Endothelial cell of hepatic sinusoid (primary cell): ENCODE data around the gene LIFR.

ENCODE experiments used
- in situ Hi-C: cut with HindIII; loops from 2 replicates; pipeline ENCODE4 v1.10.0; 2017; ENCODE audit warnings: low sequenced_read_pairs

Gene LIFR

DNA sequence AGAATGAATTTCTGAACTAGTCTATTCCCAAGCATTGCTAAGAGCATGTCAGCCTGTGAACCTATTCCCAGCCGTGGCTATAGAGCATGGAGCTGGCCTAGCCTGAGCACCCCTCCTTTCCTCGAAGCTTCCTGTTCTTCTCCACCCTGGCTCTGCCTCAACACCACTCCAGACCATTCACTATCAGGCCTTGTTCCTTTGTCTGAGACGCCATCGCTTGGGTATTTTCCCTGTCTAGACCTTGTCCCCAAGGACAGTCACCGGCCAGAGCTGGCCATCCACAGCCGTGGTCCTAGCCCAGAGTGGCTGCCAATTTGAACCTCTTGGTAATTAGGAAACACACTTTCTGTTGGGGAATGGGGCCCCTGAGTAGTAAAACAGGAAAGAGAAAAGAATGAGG is 105.8 kb downstream of the LIFR start:
- in situ Hi-C loops = loop anchor here (5.0 kb wide), 1 partner anchor 53 kb away; no protein-coding TSS in a partner anchor

DNA sequence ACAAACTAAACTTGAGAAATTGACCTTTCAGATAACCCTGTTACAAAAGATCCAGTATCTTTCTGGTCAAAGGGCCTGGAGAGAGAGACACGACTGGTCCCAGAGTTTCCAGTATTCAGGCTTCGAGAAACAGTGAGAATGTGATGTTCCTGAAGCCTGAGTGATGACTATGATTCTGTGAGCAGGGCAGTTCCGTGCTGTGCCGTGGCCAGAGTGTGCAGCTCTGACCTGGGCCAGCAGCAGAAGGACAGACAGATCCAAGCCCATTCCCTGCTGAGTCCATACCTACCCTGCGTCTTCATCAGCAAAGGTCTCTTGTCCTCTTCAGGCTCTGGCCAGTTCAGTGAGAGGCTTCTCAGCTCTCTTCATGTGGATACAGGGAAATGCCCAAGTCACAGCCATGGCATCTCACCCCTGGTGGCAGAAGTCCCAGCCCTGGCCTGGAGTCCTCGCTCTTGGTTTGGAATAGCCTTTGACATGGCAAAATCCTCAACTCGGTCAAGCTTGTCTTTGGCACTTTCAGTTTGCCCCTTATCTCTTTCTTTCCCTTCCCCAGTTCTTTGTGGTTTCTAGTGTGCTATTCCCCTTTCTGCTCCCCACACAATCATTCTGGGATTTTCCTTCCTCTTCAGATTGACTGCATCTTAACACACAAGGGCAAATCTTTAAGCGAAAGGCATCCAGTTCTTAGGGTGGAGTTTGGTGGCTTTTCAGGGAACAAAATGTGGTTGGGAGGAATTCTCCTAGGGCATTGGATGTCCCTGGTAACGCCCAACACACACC is 107.7 kb downstream of the LIFR start:
- in situ Hi-C loops = loop anchor here (25.0 kb wide), 1 partner anchor 214 kb away; no protein-coding TSS in a partner anchor

DNA sequence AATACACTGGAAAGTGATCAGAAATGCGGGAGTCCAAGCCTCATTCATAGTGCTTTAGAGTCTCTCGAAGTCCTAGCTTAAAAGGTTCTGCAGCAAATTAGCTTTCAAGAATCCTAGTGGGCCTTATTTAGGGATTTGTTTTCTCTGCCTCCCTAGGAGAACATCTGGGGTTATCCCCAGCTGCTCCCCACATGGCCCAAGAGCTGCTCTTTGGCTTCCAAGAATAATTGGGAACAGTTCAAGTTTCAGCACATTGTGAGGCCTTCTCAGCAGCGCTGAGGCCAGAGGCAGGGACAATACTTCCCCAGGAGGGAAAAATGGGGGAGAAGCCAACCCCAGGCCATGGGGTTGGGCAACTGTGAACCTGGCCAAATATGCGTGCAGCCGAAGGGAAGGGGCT is 108.7 kb downstream of the LIFR start:
- in situ Hi-C loops = loop anchor here (25.0 kb wide), 1 partner anchor 215 kb away; no protein-coding TSS in a partner anchor

DNA sequence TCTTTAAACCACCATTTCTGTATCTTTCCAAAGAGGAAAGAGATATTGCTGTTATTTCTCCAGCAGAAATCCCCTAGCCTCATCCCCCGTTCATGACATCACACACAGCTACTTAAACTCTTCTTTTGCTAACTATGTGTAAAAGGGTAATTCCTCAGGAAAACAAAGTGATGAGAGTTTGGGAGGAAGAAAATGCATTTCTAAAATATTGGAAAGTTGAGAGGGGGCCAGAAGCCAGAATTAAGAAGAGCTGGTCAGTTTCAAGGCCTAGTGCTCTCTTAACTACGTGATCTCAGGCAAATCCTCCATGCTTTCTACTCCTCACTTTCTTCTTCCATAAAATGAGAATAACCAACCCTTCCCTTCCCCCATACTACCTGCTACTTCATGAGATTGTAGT is 109.4 kb downstream of the LIFR start:
- in situ Hi-C loops = loop anchor here (25.0 kb wide), 1 partner anchor 215 kb away; no protein-coding TSS in a partner anchor

DNA sequence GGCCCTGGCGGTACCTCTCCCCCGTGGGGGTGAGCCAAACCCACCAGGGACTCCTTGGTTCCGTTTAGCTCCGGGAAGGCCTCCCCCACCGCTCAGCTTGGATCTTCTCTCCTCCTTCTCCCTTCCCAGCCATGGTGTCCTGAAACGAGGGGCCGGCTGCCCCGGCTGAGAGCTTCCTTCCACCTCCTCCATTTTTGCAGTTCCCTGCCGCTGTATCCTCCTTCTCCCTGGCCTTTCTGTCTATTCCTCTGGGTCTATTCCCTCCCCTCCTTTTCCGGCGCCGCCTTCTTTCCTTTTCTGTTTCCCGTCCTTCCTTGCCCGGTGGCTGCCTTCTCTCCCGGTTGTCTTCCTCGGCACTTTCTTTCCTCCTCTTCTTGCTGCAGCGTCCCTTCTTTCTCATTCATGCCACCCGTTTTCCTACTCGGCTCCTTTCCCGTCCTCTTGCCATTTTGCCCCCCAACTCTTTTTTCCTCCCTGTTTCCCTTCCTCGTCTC is 110.4 kb downstream of the LIFR start:
- in situ Hi-C loops = loop anchor here (25.0 kb wide), 1 partner anchor 216 kb away; no protein-coding TSS in a partner anchor

DNA sequence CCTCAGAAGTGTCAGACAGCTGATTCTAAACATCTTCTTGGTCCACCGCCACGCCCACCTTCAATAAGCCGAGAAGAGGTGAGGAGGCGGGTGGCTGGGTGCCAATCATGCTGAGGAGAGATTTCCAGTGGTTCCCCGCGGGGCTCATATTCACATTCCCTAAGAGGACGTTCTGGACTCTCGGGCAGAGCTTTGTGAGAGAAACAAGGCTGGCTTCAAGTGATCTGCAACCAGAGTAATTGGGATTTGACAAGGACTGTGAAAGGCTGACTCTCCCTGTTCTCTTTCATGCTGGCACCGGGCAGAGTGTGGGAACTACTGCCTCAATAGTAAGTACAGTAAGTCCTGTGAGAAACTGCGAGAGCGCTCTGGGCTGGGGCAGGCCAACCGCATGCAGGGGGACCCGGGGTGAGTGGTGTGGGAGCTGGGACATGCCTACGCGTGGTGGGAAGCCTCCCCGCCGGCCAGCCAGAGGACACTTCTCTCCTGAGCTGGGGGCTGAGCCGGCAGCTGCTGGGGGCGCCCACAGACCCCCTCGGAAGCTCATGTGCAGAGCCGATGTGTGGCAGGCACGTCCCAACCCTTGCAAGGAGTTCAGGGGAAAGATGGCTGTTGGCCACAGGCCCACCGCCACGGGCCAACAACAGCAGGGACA is 110.9 kb downstream of the LIFR start:
- in situ Hi-C loops = loop anchor here (25.0 kb wide), 1 partner anchor 217 kb away; no protein-coding TSS in a partner anchor

DNA sequence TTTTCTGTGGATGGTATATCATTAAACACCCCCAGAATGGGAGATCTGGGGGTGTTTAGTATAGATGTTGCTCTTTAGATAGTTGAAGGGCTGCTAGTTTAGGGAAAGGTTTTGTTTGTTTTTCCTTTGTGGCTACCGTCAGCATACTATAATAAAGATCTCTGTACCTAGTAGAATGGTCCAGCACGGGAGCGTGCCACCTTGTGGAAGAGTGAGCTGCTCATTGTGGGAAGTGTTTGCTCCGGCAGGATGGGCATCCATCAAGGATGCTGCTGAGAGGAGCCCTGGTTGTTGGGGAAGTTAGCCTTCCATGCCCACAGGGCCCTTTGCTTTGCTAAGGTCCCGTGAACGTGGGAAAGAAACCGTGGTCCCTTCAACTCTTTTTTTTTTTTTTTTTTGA is 113.1 kb downstream of the LIFR start:
- in situ Hi-C loops = loop anchor here (5.0 to 25.0 kb wide), 2 partner anchors 99 to 219 kb away; no protein-coding TSS in a partner anchor

DNA sequence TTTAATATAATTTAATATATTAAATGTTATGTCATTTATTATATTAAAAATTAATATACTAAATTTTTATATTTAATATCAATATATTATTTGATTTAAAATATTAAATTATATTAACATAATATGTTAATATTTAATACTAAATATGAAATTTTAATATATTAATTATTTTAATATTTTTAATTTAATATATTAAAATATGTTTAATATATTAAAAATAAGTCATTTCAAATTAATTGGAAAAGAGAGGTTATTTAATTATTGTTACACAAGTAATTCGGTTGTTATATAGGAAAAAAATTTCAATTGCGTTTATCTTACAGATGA is 114.2 kb downstream of the LIFR start:
- in situ Hi-C loops = loop anchor here (5.0 to 25.0 kb wide), 2 partner anchors 100 to 220 kb away; no protein-coding TSS in a partner anchor

DNA sequence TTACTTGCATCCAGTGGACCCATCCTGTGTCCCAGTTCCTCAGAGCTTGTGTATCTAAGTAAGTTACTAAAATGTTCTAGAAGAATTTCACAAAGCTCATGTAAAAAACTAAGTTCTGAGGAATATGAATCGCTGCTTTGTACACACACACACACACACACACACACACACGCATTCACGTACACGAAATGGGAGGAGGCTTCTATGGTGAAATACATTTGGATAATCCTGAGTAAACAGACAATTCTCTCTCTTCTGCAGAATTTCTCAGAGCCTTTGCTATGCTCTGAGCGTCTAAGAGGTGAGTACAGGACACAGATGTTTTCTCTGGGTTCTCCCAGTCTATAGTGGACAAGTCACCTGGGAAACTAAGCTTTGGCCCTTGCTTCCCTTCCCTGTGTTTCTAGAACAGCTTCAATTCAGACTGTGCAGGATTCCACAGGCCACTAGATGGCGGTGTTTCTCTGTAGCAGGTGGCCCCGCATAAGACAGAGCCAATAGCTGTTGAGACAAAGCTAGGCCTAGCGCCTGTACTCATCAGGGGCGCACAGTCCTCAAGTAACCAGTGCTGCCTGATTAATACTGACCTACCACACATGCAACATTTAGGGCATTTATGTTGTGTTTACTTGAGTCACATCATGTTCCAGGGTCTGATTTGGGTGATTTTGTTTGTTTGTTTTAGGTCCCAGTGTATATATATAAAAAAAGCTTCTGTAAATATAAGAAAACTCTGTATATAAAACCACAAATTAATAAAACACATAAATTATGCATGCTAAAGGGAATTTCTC is 114.8 kb downstream of the LIFR start:
- in situ Hi-C loops = loop anchor here (5.0 to 25.0 kb wide), 2 partner anchors 101 to 221 kb away; no protein-coding TSS in a partner anchor

DNA sequence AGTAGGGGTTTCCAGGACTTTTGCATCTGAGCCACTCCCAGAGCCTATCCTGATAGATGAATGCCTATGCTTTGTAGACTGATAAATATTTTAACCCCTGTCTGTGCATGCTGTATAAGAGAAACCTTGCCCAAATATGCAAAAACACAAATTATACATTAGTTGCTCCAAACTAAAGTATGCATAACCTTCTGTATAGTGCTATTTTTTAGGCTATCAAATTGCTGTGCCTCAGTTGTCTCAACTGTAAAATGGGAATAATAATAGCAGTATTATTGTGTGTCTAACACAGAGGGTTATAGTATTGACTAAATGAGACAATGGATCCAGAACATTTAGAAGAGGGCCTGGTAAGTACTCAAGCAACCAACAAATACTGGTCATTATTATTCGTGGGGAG is 117.7 kb downstream of the LIFR start:
- in situ Hi-C loops = loop anchor here (5.0 to 25.0 kb wide), 2 partner anchors 224 to 369 kb away; no protein-coding TSS in a partner anchor

DNA sequence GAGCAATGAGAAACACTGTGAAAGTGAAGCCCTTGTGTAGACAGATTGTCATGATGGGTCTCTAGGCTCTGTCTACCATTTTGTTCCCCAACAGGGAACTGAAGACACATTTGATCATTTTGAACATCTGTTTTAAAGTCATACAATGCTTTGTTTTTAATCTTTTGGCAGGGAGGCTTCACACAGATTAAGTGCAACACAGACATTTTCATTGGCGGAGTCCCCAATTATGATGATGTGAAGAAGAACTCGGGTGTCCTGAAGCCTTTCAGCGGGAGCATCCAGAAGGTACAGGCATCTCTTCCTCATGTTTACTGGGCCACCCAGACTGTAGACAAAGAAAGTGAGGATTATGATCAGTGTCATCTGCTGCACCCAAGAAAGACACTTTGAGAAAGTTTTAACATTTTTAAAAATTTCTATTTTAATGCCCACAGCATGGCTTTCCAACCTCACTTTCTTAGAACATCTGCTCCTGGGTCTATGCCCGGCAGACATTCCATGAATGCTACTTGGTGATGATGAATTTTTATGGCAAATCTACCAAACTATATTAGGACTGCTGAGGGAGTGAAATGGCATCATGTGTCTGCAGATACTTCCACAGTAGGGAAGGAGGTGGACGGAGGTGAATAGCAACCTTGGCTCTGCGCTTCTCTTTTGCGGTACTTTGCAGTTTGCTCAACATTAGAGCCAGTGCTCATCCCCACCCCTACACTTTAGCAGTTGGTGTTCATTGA is 121.3 kb downstream of the LIFR start:
- in situ Hi-C loops = loop anchor here (5.0 to 25.0 kb wide), 2 partner anchors 227 to 372 kb away; no protein-coding TSS in a partner anchor

DNA sequence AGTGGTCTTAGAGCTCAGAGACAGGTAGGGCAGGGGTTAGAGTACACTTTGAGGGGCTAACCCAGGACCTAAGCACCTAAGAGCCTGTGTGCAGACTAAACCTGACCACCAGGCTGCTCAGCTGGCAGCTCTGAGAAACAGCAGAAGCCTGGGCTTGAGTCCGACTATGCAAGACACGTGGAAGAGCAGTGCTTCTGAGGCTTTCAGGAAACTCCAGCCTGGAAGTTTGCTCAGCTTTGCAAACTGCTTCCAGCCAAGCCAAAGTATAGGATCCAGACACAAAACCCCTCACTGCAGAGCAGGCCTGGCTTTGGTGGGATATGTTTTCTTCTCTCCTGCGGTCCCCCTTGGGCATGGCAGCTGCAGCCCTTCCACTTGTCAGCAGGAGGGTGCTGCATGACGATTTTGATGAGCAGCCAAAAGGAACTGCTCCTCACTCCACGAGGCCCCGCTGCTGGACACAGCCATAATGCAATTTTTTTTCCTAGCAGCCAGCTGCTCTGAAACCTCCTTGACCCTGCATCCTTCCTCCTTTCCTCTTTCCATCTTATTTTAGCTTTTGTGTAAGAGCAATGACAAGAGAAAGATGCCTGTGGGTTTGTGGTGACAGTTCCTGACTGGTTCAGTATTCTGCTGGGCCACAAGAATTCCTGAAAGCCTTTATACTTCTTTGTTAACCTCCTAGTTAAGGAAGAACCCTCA is 123.1 kb downstream of the LIFR start:
- in situ Hi-C loops = loop anchor here (25.0 kb wide), 1 partner anchor 229 kb away; no protein-coding TSS in a partner anchor

DNA sequence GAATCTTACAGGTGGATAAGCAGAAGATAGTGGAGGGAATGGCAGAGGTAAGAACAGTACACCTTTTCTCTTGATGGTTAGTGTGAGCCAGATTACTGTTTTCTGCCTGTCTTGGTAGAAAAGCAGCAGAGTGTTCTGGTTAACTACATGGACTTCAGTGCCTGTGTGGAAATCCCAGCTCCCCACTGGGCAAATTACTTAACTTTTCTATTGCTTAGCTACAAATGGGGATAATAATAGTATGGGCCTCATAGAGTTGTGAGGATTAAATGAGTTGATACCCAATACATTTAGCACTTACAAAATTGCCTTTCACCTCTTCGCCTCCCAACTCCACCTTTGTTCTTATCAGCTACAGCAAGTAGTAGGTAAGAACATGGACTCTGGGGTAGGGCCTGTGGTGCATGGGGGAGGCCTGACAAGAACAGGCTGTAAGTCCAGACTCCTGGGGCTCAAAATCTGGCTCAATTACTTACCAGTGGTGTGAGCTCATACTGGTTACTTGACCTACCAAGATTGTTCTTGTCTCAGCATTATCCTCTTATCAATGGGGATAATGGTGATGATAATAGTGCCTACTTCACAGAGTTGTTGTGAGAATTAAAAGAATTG is 125.1 kb downstream of the LIFR start:
- in situ Hi-C loops = loop anchor here (25.0 kb wide), 1 partner anchor 231 kb away; no protein-coding TSS in a partner anchor

DNA sequence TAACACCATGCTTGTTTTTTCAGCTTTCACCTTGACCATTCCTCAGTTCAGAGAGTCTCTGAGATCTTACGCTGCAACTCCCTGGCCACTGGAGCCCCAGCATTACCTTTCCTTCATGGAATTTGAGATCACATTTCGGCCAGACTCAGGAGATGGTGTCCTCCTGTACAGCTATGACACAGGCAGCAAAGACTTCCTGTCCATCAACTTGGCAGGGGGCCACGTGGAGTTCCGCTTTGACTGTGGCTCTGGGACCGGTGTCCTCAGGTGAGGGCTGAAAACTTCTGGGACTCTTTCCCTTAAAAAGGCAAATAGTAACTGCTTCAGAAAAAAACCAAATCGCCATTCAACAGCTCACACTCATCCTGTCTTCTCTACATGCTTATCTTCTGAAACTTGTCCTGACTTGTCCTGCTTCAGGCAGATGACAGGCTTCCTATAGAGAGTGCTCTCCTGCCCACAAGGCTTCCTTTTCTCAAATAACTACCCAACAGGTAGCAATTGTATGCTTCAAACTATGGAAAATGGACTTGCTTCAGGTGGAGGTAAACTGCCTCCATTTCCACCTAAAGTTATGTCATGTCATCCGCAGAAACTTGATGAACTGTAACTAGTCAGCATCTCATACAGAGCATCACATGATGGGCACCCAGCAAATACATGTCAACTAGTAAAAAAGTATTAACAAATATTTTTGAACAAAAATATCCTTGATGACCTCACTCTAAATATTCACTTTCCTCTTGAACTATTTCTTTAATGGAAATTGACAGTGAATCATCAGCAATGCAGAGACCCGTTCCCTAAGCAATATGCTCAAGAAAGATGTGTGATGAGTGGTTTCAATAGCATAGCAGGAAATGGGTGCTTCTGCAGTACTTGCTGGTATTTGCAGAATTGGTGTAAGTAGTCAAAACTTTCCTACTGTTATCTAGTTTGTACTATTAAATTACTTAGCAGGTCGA is 129.2 kb downstream of the LIFR start:
- in situ Hi-C loops = loop anchor here (25.0 kb wide), 1 partner anchor 235 kb away; no protein-coding TSS in a partner anchor

DNA sequence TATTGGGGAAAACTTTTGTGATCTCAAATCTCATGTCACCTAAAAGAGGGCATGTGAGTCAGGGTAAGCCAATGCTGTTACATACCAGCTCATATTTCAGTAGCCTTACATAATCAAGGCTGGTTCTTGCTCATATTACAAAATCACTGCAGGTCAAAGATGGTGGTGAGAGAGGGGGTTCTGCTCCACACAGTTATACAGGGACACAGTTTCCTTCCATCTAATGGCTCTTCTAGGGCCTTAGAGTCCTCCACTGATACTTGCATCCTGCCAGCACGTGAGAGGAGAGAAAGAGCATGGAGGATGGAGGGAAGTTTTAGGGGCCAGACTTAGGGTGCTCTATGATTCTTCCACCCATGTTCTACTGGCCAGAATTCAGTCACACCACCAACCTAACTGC is 130.0 kb downstream of the LIFR start:
- in situ Hi-C loops = loop anchor here (25.0 kb wide), 1 partner anchor 236 kb away; no protein-coding TSS in a partner anchor
